ENCODE results near the gene PI4KA.
"Not testable (repeated sequence)": the region's sequence is repeated elsewhere in the genome, so short reads cannot be mapped to it uniquely, and the experiment has no call there.

Gene PI4KA

DNA sequence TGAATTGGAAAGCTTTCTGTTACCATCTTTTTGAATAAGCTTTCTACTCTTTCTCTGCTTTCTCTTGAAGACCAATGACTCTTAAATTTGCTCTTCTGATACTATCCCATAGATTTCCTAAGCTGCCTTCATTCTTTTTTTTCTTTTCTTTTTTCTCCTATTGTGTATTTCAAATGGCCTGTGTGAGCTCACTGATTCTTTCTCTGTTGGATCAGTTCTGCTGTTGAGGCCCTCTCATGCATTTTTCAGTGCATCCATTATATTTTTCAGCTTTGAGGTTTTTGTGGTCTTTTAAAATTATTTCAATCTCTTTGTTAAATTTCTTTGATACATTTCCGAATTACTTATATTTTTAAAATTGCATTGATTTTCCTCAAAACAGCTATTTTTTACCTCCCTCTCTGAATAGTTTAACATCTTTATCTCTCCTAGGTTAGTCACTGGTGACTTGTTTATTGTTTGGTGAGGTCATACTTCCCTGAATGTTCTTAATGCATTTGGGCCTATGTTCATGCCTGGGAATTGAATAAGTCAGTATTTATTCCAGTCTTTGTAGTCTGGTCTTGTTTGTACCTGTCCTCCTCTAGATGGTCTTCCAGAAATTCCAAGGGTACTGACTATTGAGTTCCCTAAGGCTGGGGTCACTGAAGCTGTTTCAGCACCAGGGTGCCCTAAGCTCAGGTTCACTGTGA lies 195.3 kb downstream of the PI4KA start:
- no peak for DNase-seq (ENCODE audit: low read depth)

DNA sequence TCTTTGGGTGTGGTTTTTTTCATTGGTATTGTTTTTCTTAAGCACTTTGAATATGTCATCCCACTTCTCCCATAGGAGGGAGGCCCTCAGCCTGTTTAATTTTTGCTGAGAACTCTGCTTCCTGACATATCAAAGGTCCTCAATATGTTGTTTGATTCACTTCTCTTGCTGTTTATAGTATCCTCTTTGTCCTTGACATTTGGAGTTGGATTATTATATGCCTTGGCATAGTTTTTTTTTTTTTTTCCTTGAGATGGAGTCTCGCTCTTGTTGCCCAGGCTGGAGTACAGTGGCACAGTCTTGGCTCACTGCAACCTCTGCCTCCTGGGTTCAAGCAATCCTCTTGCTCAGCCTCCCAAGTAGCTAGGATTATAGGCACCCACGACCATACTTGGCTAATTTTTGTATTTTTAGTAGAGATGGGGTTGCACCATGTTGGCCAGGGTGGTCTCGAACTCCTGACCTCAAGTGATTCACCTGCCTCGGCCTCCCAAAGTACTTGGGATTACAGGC lies 196.0 kb downstream of the PI4KA start:
- not testable (repeated sequence) for DNase-seq (ENCODE audit: low read depth)

DNA sequence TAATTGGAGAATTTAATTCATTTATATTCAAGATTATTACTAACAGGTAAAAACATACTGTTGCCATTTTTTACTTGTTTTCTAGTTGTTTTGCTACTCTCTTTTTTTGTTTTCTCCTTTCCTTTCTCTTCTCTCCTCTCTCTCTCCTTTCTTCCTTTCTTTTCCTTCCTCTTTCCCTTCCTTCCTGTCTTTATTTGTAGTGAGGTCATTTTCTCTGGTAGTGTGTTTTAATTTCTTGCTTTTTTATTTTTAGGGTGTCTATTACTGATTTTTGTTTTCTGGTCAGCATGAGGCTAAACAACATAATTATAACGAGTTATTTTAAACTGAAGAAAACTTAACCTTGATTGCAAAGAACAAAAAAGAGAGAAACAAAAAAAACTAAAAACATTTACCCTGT lies 197.1 kb downstream of the PI4KA start:
- DNase-seq (ENCODE audit: low read depth), result no peak

DNA sequence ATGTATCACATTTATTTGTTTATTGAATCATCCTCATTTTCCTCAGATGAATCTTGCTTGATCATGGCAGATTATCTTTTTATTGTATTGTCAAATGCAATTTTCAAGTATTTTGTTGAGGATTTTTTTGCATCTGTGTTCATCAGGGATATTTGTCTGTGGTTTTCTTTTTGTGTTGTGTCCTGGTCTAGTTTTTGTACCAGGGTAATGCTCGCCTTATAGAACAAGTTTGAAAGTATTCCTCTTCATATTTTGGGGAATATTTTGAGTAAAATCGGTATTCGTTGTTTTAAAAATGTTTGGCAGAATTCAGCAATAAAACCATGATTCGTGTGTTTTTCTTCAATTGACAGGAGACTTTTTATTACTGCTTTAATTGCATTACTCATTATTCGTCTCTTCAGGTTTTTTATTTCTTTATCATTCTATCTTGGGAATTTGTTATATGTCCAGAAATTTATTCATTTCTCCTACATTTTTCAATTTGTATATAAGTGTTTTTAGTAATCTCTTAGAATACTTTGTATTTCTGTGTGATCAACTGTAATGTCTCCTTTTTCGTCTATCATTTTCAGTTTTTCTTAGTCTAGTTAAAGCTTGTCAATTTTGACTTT lies 198.1 kb downstream of the PI4KA start:
- DNase-seq (ENCODE audit: low read depth), result no peak

DNA sequence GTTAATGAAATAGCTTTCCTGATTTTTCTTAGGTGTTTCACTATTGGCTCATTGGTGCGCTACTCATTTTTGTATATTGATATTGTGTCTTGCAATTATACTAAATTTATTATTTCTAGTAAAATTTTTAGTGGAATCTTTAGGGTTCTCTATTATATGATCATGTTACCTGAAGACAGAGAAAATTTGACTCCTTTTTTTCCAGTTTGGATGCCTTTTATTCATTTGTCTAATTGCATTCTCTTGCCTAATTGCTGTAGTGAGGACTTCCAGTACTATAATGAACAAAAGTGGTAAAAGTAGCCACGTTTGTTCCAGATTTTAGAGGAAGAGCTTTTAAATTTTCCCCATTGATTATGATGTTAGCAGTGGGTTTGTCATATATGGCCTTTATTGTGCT lies 198.7 kb downstream of the PI4KA start:
- no peak for DNase-seq (ENCODE audit: low read depth)

DNA sequence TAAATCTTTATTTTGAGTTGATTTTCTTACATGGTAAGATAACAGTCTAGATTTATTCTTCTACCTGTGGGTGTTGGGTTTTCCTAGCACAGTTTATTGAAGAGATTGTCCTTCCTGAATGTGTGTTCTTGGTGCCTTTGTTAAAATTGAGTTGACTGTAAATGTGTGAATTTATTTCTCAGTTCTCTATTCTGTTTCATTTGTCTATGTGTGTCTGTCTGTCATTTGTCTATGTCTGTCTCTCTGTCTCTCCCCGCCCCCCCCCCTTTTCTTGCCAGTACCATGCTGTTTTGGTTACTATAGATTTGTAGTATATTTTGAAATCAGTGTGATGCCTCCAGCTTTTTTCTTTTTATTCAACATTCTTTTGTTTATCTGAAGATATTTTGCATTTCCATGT lies 199.4 kb downstream of the PI4KA start:
- no peak for DNase-seq (ENCODE audit: low read depth)

DNA sequence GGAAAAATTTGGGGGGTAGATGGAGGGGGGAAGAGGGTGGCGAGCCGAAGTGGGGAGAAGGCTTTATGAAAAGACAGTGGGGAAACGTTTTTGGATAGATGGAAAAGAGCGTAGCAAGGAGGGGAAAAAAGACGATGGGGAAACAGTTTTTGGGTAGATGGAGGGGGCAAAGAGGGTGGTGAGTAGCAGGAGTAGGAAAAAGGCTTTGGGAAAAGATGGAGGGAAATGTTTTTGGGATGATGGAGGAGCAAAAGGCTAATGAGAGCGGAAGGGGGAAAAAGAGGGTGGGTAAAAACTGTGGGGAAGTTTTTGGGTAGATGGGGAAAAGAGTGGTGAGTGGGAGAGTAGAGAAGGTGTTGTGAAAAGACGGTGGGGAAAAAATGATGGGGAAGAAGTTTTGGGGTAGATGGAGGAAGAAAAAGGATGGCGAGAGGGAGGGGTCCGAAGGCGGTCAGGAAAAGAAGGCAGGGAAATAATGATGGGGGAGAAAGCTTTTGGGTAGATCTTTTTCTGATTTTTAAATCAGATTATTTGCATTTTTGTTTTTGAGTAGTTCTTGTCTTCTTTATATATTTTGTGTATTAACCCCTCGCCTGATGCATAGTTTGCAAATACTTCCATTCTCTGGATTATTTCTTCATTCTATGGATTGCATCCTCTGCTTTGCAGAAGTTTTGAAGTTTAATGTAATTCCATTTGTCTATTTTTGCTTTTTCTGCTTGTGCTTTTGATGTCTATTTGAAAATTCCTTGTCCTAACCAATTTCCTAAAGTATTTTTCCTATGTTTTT lies 200.0 kb downstream of the PI4KA start:
- DNase-seq (ENCODE audit: low read depth), result no peak

DNA sequence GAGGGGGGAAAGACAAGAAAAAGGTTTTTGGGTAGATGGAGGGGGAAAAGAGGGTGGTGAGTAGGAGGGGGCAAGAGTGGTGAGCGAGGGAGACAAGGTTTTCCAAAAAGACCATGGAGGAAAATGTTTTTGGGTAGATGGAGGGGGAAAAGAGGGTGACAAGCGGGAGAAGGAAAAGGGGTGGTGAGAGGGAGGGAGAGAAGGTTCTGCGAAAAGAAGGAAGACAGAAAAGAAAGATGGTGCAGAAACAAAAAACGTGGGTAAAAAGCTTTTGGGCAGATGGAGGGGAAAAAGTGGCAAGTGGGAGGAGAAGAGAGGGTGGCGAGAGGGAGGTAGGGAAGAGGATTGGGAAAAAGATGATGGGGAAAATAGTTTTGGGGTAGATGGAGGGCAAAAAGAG lies 200.6 kb downstream of the PI4KA start:
- DNase-seq (ENCODE audit: low read depth), result no peak
